Activated CD8-positive, alpha-beta T cell treated with anti-CD3 and anti-CD28 coated beads, Interleukin-2, amount 10 ng/mL, durations not matched to agents 7 days and 5 days (primary cell): ENCODE results near the gene CMTM4. TPM values are rescaled to one million over a fixed set of nuclear protein-coding genes. Genes with fewer than 3 reads are reported as not detected.
"Not testable (repeated sequence)": the region's sequence is repeated elsewhere in the genome, so short reads cannot be mapped to it uniquely, and the experiment has no call there.

ENCODE experiments used
- ATAC-seq: fragments of 150-1000 bp; cut with Tn5 transposase; one replicate; pipeline ENCODE4 v1.10.0; 2021; ENCODE audit warnings: moderate library complexity
- CTCF ChIA-PET: fragments of 350-600 bp; sonication (Branson Sonifier 250); formaldehyde crosslinking; loops from one replicate; lab custom pipeline; 2021; ENCODE audit warnings: antibody characterized with exemption; lab: Charles Lee
- POLR2A ChIA-PET: fragments of 350-600 bp; sonication (Branson Sonifier 250); formaldehyde crosslinking; loops from one replicate; lab custom pipeline; 2021; ENCODE audit warnings: antibody characterized with exemption; lab: Charles Lee
- DNase-seq: peaks from one replicate; pipeline ENCODE4 v3.0.0-alpha.2; 2020
- H3K27ac Mint-ChIP-seq: one replicate; pipeline ENCODE4 v1.8.0; 2021; ENCODE audit warnings: mild to moderate bottlenecking, mixed read lengths
- H3K27me3 Mint-ChIP-seq: one replicate; pipeline ENCODE4 v1.8.0; 2021; ENCODE audit warnings: low read depth, mixed read lengths
- H3K36me3 Mint-ChIP-seq: one replicate; pipeline ENCODE4 v1.8.0; 2021; ENCODE audit warnings: low read depth, mixed read lengths
- H3K4me1 Mint-ChIP-seq: one replicate; pipeline ENCODE4 v1.8.0; 2021; ENCODE audit warnings: low read depth, mixed read lengths
- H3K4me3 Mint-ChIP-seq: one replicate; pipeline ENCODE4 v1.8.0; 2021; ENCODE audit warnings: mild to moderate bottlenecking, mixed read lengths
- H3K9me3 Mint-ChIP-seq: one replicate; pipeline ENCODE4 v1.8.0; 2022; ENCODE audit warnings: mixed read lengths; ENCODE audit not compliant: insufficient read depth
- total RNA-seq, 2 experiments: library from RNA; stranded (reverse); gene quantifications; one replicate each; pipeline ENCODE4 v1.2.3, GENCODE V29; 2021

The CMTM4 gene
- total RNA-seq, 2 experiments from 2014 or later, result 1.2 TPM

GRCh38 chr16:66621973-66622372 lies 74.6 kb downstream of the CMTM4 start:
- H3K36me3 Mint-ChIP-seq, result no peaks in the 10 kb centered on the region
- H3K4me3 Mint-ChIP-seq, result no peak overlapping the region
- CTCF ChIA-PET, result no interaction called here
- DNase-seq (no peak), ATAC-seq (no peak)
- no peaks in the 10 kb centered on the region for H3K9me3 Mint-ChIP-seq
- peaks cover 7% of the 10 kb centered on the region for H3K4me1 Mint-ChIP-seq
- POLR2A ChIA-PET, result no interaction called here
- no peak overlapping the region for H3K27ac Mint-ChIP-seq
- H3K27me3 Mint-ChIP-seq, result no peaks in the 10 kb centered on the region

GRCh38 chr16:66620429-66620795 lies 76.1 kb downstream of the CMTM4 start:
- POLR2A ChIA-PET, result interaction anchor here (1.0 kb wide), 1 partner anchor 30 kb away, joined by 3 read pairs; no protein-coding TSS in a partner anchor
- CTCF ChIA-PET, result interaction anchor here (0.9 to 4.5 kb wide), 2 partner anchors 13 to 30 kb away, joined by 3 to 33 read pairs; no protein-coding TSS in a partner anchor
- peaks cover 7% of the 10 kb centered on the region for H3K4me1 Mint-ChIP-seq
- no peak overlapping the region for H3K27ac Mint-ChIP-seq
- H3K27me3 Mint-ChIP-seq, result no peaks in the 10 kb centered on the region
- H3K9me3 Mint-ChIP-seq, result no peaks in the 10 kb centered on the region
- H3K4me3 Mint-ChIP-seq, result no peak overlapping the region
- DNase-seq (no peak), ATAC-seq (no peak)
- H3K36me3 Mint-ChIP-seq, result no peaks in the 10 kb centered on the region

GRCh38 chr16:66619534-66620428 lies 76.8 kb downstream of the CMTM4 start:
- no peak for ATAC-seq
- POLR2A ChIA-PET, result interaction anchor here (1.0 kb wide), 1 partner anchor 31 kb away, joined by 3 read pairs; no protein-coding TSS in a partner anchor
- no peak for DNase-seq
- Mint-ChIP-seq H3K4me3 (no peak overlapping the region), H3K27me3 (no peaks in the 10 kb centered on the region), H3K27ac (no peak overlapping the region), H3K36me3 (no peaks in the 10 kb centered on the region), H3K4me1 (peaks cover 7% of the 10 kb centered on the region), H3K9me3 (no peaks in the 10 kb centered on the region)
- CTCF ChIA-PET, result interaction anchor here (4.5 kb wide), 1 partner anchor 12 kb away, joined by 33 read pairs; no protein-coding TSS in a partner anchor

GRCh38 chr16:66618588-66619375 lies 77.8 kb downstream of the CMTM4 start:
- Mint-ChIP-seq H3K4me1 (peaks cover 7% of the 10 kb centered on the region), H3K27me3 (no peaks in the 10 kb centered on the region), H3K36me3 (no peaks in the 10 kb centered on the region), H3K4me3 (no peak overlapping the region), H3K27ac (no peak overlapping the region), H3K9me3 (no peaks in the 10 kb centered on the region)
- ATAC-seq (no peak), DNase-seq (no peak)
- ChIA-PET POLR2A (no interaction called here), CTCF (interaction anchor here (0.8 to 4.5 kb wide), 4 partner anchors 11 to 212 kb away, joined by 3 to 33 read pairs (median 10); partner anchors contain the start of gene NAE1)

GRCh38 chr16:66617728-66618127 lies 78.8 kb downstream of the CMTM4 start:
- Mint-ChIP-seq H3K9me3 (no peaks in the 10 kb centered on the region), H3K36me3 (peaks cover 10% of the 10 kb centered on the region), H3K27me3 (no peaks in the 10 kb centered on the region), H3K4me3 (no peak overlapping the region), H3K4me1 (peaks cover 7% of the 10 kb centered on the region), H3K27ac (no peak overlapping the region)
- DNase-seq (no peak), ATAC-seq (no peak)
- CTCF ChIA-PET, result interaction anchor here (0.7 to 4.5 kb wide), 6 partner anchors 10 to 211 kb away, joined by 3 to 33 read pairs (median 4); partner anchors contain the start of gene DYNC1LI2
- POLR2A ChIA-PET, result interaction anchor here (0.6 kb wide), 1 partner anchor 19 kb away, joined by 4 read pairs; no protein-coding TSS in a partner anchor

- Mint-ChIP-seq H3K36me3 (peaks cover 16% of the 10 kb centered on the region), H3K9me3 (no peaks in the 10 kb centered on the region), H3K4me3 (no peak overlapping the region), H3K27ac (no peak overlapping the region), H3K4me1 (peaks cover 7% of the 10 kb centered on the region), H3K27me3 (no peaks in the 10 kb centered on the region)
- ChIA-PET POLR2A (interaction anchor here (0.6 kb wide), 1 partner anchor 19 kb away, joined by 4 read pairs; no protein-coding TSS in a partner anchor), CTCF (interaction anchor here (1.2 to 4.5 kb wide), 5 partner anchors 9 to 210 kb away, joined by 3 to 33 read pairs (median 5); no protein-coding TSS in a partner anchor)
- ATAC-seq, result no peak
- no peak for DNase-seq
These were observed 79.5 kb downstream of the CMTM4 start for GRCh38 chr16:66617010-66617434.

GRCh38 chr16:66616592-66616991 lies 80.0 kb downstream of the CMTM4 start:
- CTCF ChIA-PET, result interaction anchor here (1.2 to 4.5 kb wide), 4 partner anchors 9 to 79 kb away, joined by 3 to 33 read pairs (median 10); no protein-coding TSS in a partner anchor
- no peak overlapping the region for H3K4me3 Mint-ChIP-seq
- H3K4me1 Mint-ChIP-seq, result peaks cover 7% of the 10 kb centered on the region
- POLR2A ChIA-PET, result no interaction called here
- DNase-seq (no peak), ATAC-seq (no peak)
- H3K27me3 Mint-ChIP-seq, result no peaks in the 10 kb centered on the region
- H3K27ac Mint-ChIP-seq, result no peak overlapping the region
- H3K9me3 Mint-ChIP-seq, result no peaks in the 10 kb centered on the region
- peaks cover 18% of the 10 kb centered on the region for H3K36me3 Mint-ChIP-seq

- H3K4me3 Mint-ChIP-seq, result no peak overlapping the region
- H3K36me3 Mint-ChIP-seq, result peaks cover 22% of the 10 kb centered on the region
- CTCF ChIA-PET, result no interaction called here
- DNase-seq, result no peak
- POLR2A ChIA-PET, result no interaction called here
- no peaks in the 10 kb centered on the region for H3K27me3 Mint-ChIP-seq
- H3K27ac Mint-ChIP-seq, result no peak overlapping the region
- no peak for ATAC-seq
- peaks cover 7% of the 10 kb centered on the region for H3K4me1 Mint-ChIP-seq
- no peaks in the 10 kb centered on the region for H3K9me3 Mint-ChIP-seq
These were observed 80.4 kb downstream of the CMTM4 start for GRCh38 chr16:66616169-66616568.

GRCh38 chr16:66614161-66614802 lies 82.3 kb downstream of the CMTM4 start:
- DNase-seq (no peak), ATAC-seq (no peak)
- H3K36me3 Mint-ChIP-seq, result peaks cover 38% of the 10 kb centered on the region
- peaks cover 3% of the 10 kb centered on the region for H3K4me1 Mint-ChIP-seq
- H3K4me3 Mint-ChIP-seq, result no peak overlapping the region
- ChIA-PET CTCF (interaction anchor here (0.6 kb wide), 1 partner anchor 48 kb away, joined by 3 read pairs; no protein-coding TSS in a partner anchor), POLR2A (interaction anchor here (0.7 to 0.8 kb wide), 2 partner anchors 58 to 271 kb away, joined by 3 to 4 read pairs; no protein-coding TSS in a partner anchor)
- no peak overlapping the region for H3K27ac Mint-ChIP-seq
- no peaks in the 10 kb centered on the region for H3K27me3 Mint-ChIP-seq
- no peaks in the 10 kb centered on the region for H3K9me3 Mint-ChIP-seq

GRCh38 chr16:66612422-66612821 lies 84.1 kb downstream of the CMTM4 start:
- DNase-seq (no peak), ATAC-seq (no peak)
- ChIA-PET POLR2A (no interaction called here), CTCF (interaction anchor here (1.1 kb wide), 1 partner anchor 218 kb away, joined by 3 read pairs; the partner anchor contains the start of gene NAE1)
- Mint-ChIP-seq H3K4me1 (peaks cover 16% of the 10 kb centered on the region), H3K36me3 (peaks cover 51% of the 10 kb centered on the region), H3K27ac (no peak overlapping the region), H3K27me3 (no peaks in the 10 kb centered on the region), H3K4me3 (no peak overlapping the region), H3K9me3 (no peaks in the 10 kb centered on the region)

- POLR2A ChIA-PET, H3K9me3 Mint-ChIP-seq, ATAC-seq, DNase-seq, H3K27ac Mint-ChIP-seq, H3K27me3 Mint-ChIP-seq, H3K4me3 Mint-ChIP-seq: not testable (repeated sequence)
- Mint-ChIP-seq H3K4me1 (peaks cover 21% of the 10 kb centered on the region), H3K36me3 (peaks cover 55% of the 10 kb centered on the region)
- CTCF ChIA-PET, result interaction anchor here (0.7 to 1.1 kb wide), 2 partner anchors 12 to 219 kb away, joined by 3 read pairs; partner anchors contain the start of gene NAE1
These were observed 84.6 kb downstream of the CMTM4 start for GRCh38 chr16:66611911-66612310.
